SK-N-SH (cell line): ENCODE measurements around the gene ACIN1. TPM values are rescaled to one million over a fixed set of nuclear protein-coding genes. Genes with fewer than 3 reads are reported as not detected.
A peak's percentile ranks its signal among the peaks of the same experiment; 100 is the strongest.

Experiments used
- CTCF ChIA-PET: fragments of 300-600, 350-600 bp; formaldehyde crosslinking; extraction: SDS; loops from one replicate; lab custom pipeline; 2021; lab: Yijun Ruan, JAX
- POLR2A ChIA-PET: fragments of 350-600 bp; sonication (Branson Sonifier 250); formaldehyde crosslinking; extraction: SDS; loops from one replicate; lab custom pipeline; 2020; ENCODE audit warnings: antibody characterized with exemption, inconsistent platforms; lab: Yijun Ruan, JAX
- DNase-seq: peaks from one replicate; pipeline ENCODE4 v3.0.0; 2012
- H2AFZ ChIP-seq: fragments of 200-600 bp; sonication (generic); 2 replicates; pipeline ENCODE4 v1.8.1; 2016; ENCODE audit warnings: antibody characterized with exemption, mild to moderate bottlenecking, low read depth
- H3F3A ChIP-seq: fragments of 200-600 bp; sonication (generic); replicated peaks from 2 replicates; pipeline ENCODE3; 2016; ENCODE audit warnings: antibody characterized with exemption, mild to moderate bottlenecking; ENCODE audit not compliant: insufficient read depth
- H3K27ac ChIP-seq, 2 experiments: fragments of 200-500 bp in 1 of 2; fragments of 200-600 bp in 1 of 2; sonication (Bioruptor generic) in 1 of 2; sonication (generic), shearing (Covaris generic) in 1 of 2; 2 replicates each; pipeline versions ENCODE4 v1.5.1 to v1.6.1; 2014 to 2016; ENCODE audit warnings: low read depth in 2 of 2, inconsistent platforms in 1 of 2, low read length in 1 of 2, mild to moderate bottlenecking in 1 of 2, mixed read lengths in 1 of 2
- H3K27me3 ChIP-seq: fragments of 200-600 bp; sonication (generic), shearing (Covaris generic); 2 replicates; pipeline ENCODE4 v1.6.1; 2016; ENCODE audit warnings: mixed run types; ENCODE audit not compliant: insufficient read depth
- H3K36me3 ChIP-seq, 2 experiments: fragments of 200-500 bp in 1 of 2; fragments of 200-600 bp in 1 of 2; sonication (Bioruptor generic) in 1 of 2; sonication (generic) in 1 of 2; replicated peaks in 1 of 2; 2 replicates each; pipeline versions ENCODE3 to v1.5.1; 2014 to 2016; ENCODE audit warnings: low read length in 1 of 2, mild to moderate bottlenecking in 1 of 2; ENCODE audit not compliant: insufficient read depth in 2 of 2, control insufficient read depth in 1 of 2
- H3K4me1 ChIP-seq, 2 experiments: fragments of 200-500 bp in 1 of 2; fragments of 200-600 bp in 1 of 2; sonication (Bioruptor generic) in 1 of 2; sonication (generic), shearing (Covaris generic) in 1 of 2; 2 replicates each; pipeline versions ENCODE4 v1.5.1 to v1.6.1; 2014 to 2016; ENCODE audit warnings: low read depth in 1 of 2, low read length in 1 of 2, mixed run types in 1 of 2; ENCODE audit not compliant: insufficient read depth in 2 of 2, control insufficient read depth in 1 of 2
- H3K4me2 ChIP-seq: fragments of 200-600 bp; sonication (generic), shearing (Covaris generic); 2 replicates; pipeline ENCODE4 v1.6.1; 2017; ENCODE audit warnings: mixed run types
- H3K4me3 ChIP-seq, 2 experiments: fragments of 200-500 bp in 1 of 2; fragments of 200-600 bp in 1 of 2; sonication (Bioruptor generic) in 1 of 2; sonication (generic), shearing (Covaris generic) in 1 of 2; 2 replicates each; pipeline versions ENCODE4 v1.5.1 to v1.8.1; 2014 to 2016; ENCODE audit warnings: low read depth in 2 of 2, inconsistent platforms in 1 of 2, low read length in 1 of 2, mild to moderate bottlenecking in 1 of 2, mixed read lengths in 1 of 2, moderate library complexity in 1 of 2
- H3K79me2 ChIP-seq: fragments of 200-600 bp; sonication (generic); 2 replicates; pipeline ENCODE4 v1.8.1; 2017; ENCODE audit warnings: mild to moderate bottlenecking; ENCODE audit not compliant: insufficient read depth
- H3K9ac ChIP-seq: fragments of 200-600 bp; sonication (generic); 2 replicates; pipeline ENCODE4 v1.6.1; 2017; ENCODE audit warnings: mixed run types
- H3K9me2 ChIP-seq: fragments of 200-600 bp; sonication (generic); 2 replicates; pipeline ENCODE4 v1.6.1; 2017; ENCODE audit warnings: mixed run types
- H3K9me3 ChIP-seq: fragments of 200-600 bp; sonication (generic); 2 replicates; pipeline ENCODE4 v1.6.1; 2017; ENCODE audit warnings: mixed run types, mild to moderate bottlenecking, moderate library complexity
- H4K20me1 ChIP-seq: fragments of 200-600 bp; sonication (generic); 2 replicates; pipeline ENCODE4 v1.6.1; 2017; ENCODE audit warnings: mild to moderate bottlenecking, mixed run types; ENCODE audit not compliant: insufficient read depth
- EZH2phosphoT487 ChIP-seq: fragments of 200-600 bp; sonication (generic); IDR thresholded peaks from 2 replicates; pipeline ENCODE4 v1.6.1; 2017; ENCODE audit warnings: low read depth, mixed run types, mild to moderate bottlenecking, antibody characterized with exemption, moderate library complexity, borderline replicate concordance
- FOSL2 ChIP-seq: IDR thresholded peaks from 2 replicates; pipeline ENCODE4 v1.4.0; 2012; ENCODE audit warnings: low read depth, mild to moderate bottlenecking, moderate library complexity, borderline replicate concordance
- GABPA ChIP-seq: IDR thresholded peaks from 2 replicates; pipeline ENCODE4 v1.4.0; 2012; ENCODE audit warnings: low read depth, mild to moderate bottlenecking
- IRF3 ChIP-seq: fragments of 150-350 bp; IDR thresholded peaks from 2 replicates; pipeline ENCODE4 v1.6.1; 2016; ENCODE audit warnings: mild to moderate bottlenecking, low read depth, low read length
- NRF1 ChIP-seq: IDR thresholded peaks from 2 replicates; pipeline ENCODE4 v1.6.1; 2012; ENCODE audit warnings: low read depth, mild to moderate bottlenecking, low read length
- PBX3 ChIP-seq: IDR thresholded peaks from 2 replicates; pipeline ENCODE4; 2012
- RFX5 ChIP-seq: IDR thresholded peaks from 2 replicates; pipeline ENCODE4 v1.6.1; 2012; ENCODE audit warnings: mild to moderate bottlenecking, improper control_type of control experiment, low read length
- TAF1 ChIP-seq: IDR thresholded peaks from 2 replicates; pipeline ENCODE4 v1.6.1; 2012; ENCODE audit warnings: low read depth, mild to moderate bottlenecking, low read length, moderate library complexity, borderline replicate concordance
- USF2 ChIP-seq: fragments of 150-350 bp; IDR thresholded peaks from 2 replicates; pipeline ENCODE4 v1.6.1; 2017; ENCODE audit warnings: antibody characterized with exemption, low read length, low read depth, borderline replicate concordance
- YY1 ChIP-seq: IDR thresholded peaks from 2 replicates; pipeline ENCODE4 v1.4.0; 2012; ENCODE audit warnings: low read depth, mild to moderate bottlenecking
- WGBS: methylation state at CpG from one replicate; pipeline ENCODE4 v1.1.6; 2017; ENCODE audit warnings: low lambda C conversion rate; 5-methylcytosine and 5-hydroxymethylcytosine counted together
- polyA plus RNA-seq, 3 experiments: library from polyadenylated mRNA; depleted of rRNA; stranded (reverse); fragments of >200 nt; gene quantifications; 2 replicates each; pipeline ENCODE4 v1.2.3, GENCODE V29; 2012
- TF ChIP-seq, protein P1 (sequence below): IDR thresholded peaks from 2 replicates; pipeline ENCODE4 v1.6.1; 2012; ENCODE audit warnings: mild to moderate bottlenecking, low read depth, low read length, moderate library complexity

Gene ACIN1
- polyA plus RNA-seq, 1 of the 3 experiments (the other 2 are of a cell fraction), result 159 TPM

- TF ChIP-seq IRF3 (no peak), RFX5 (no peak), GABPA (no peak), EZH2phosphoT487 (no peak), NRF1 (no peak), USF2 (no peak), FOSL2 (peak; percentile 85; the same call in 1 of the 2 replicates), YY1 (peak; percentile 75; the same call in 1 of the 2 replicates), TAF1 (no peak)
These were observed 32.9 kb downstream of the ACIN1 start (continued) for GRCh38 chr14:23062002-23062401.

GRCh38 chr14:23060536-23061260 lies 34.2 kb downstream of the ACIN1 start:
- DNase-seq, result no peak
- POLR2A ChIA-PET, result interaction anchor here (0.6 kb wide), 1 partner anchor 239 kb away, joined by 4 read pairs; no protein-coding TSS in a partner anchor
- TF ChIP-seq PBX3 (no peak), YY1 (no peak), NRF1 (no peak), EZH2phosphoT487 (no peak)
- TF ChIP-seq, protein P1, sequence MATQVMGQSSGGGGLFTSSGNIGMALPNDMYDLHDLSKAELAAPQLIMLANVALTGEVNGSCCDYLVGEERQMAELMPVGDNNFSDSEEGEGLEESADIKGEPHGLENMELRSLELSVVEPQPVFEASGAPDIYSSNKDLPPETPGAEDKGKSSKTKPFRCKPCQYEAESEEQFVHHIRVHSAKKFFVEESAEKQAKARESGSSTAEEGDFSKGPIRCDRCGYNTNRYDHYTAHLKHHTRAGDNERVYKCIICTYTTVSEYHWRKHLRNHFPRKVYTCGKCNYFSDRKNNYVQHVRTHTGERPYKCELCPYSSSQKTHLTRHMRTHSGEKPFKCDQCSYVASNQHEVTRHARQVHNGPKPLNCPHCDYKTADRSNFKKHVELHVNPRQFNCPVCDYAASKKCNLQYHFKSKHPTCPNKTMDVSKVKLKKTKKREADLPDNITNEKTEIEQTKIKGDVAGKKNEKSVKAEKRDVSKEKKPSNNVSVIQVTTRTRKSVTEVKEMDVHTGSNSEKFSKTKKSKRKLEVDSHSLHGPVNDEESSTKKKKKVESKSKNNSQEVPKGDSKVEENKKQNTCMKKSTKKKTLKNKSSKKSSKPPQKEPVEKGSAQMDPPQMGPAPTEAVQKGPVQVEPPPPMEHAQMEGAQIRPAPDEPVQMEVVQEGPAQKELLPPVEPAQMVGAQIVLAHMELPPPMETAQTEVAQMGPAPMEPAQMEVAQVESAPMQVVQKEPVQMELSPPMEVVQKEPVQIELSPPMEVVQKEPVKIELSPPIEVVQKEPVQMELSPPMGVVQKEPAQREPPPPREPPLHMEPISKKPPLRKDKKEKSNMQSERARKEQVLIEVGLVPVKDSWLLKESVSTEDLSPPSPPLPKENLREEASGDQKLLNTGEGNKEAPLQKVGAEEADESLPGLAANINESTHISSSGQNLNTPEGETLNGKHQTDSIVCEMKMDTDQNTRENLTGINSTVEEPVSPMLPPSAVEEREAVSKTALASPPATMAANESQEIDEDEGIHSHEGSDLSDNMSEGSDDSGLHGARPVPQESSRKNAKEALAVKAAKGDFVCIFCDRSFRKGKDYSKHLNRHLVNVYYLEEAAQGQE, result no peak
- TF ChIP-seq, all 33 proteins: peak for 0
- Histone ChIP-seq H3K36me3 (peaks cover 52 to 53% of the 10 kb centered on the region in 2 experiments), H4K20me1 (peaks cover 5% of the 10 kb centered on the region; the same call in 1 of the 2 replicates), H3K4me2 (no peak overlapping the region), H3K27ac (peak overlapping the region in 1 of 2 experiments; percentile 70; a peak in 2 of 4 replicates), H3K79me2 (peaks cover 28% of the 10 kb centered on the region), H3K9ac (no peak overlapping the region), H3F3A (peaks cover 58% of the 10 kb centered on the region), H3K4me3 (no peak overlapping the region), H3K27me3 (no peaks in the 10 kb centered on the region), H3K9me3 (no peaks in the 10 kb centered on the region), H2AFZ (no peak overlapping the region), H3K9me2 (no peaks in the 10 kb centered on the region), H3K4me1 (peaks cover 15 to 24% of the 10 kb centered on the region in 2 experiments; a peak in 3 of 4 replicates)
- CTCF ChIA-PET, result interaction anchor here (0.6 to 33.1 kb wide), 9 partner anchors 8 to 73 kb away, joined by 3 to 1566 read pairs (median 5); partner anchors contain the start of genes AJUBA and PSMB5
- 96% methylated on average over 17 of the region's 17 CpGs for WGBS
